PC-9 (cell line): ENCODE measurements around the gene IL5.

ENCODE experiments used
- EZH2 ChIP-seq: fragments of 200-600 bp; sonication (generic); IDR thresholded peaks from 2 replicates; pipeline ENCODE4 v1.8.0; 2017; ENCODE audit warnings: antibody characterized with exemption, low read depth
- TF ChIP-seq, protein P1 (sequence below): fragments of 200-600 bp; sonication (generic); conservative IDR thresholded peaks from 2 replicates; pipeline ENCODE4 v1.6.1; 2017; ENCODE audit warnings: mixed run types, antibody characterized with exemption, mild to moderate bottlenecking, moderate library complexity

DNA sequence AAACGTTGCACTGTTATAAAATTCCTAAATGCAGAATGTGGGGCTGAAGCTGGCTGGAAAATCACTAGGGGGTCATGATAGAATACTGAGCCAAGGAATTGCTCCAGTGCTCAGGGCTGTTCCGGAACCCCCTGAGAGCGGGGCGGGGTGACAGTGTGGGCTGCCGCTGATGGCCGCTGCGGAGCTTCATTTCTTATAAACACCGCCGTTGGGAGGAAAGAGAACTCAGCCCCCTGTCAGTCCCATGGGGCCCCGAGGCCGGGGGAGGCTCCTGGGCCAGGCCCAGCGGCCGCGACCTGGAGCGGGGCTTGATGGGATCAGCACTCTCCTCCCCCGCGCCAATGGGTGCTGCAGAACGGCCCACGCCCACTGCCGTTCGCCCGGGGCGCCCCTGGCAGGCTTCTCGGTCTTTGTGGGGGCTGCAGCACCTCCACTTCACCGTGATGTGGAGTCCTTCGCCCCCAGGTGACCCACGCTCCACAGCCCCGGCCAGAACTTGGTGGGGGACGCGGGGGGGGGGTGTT, 47.6 kb downstream of the IL5 start:
- TF ChIP-seq, protein P1, sequence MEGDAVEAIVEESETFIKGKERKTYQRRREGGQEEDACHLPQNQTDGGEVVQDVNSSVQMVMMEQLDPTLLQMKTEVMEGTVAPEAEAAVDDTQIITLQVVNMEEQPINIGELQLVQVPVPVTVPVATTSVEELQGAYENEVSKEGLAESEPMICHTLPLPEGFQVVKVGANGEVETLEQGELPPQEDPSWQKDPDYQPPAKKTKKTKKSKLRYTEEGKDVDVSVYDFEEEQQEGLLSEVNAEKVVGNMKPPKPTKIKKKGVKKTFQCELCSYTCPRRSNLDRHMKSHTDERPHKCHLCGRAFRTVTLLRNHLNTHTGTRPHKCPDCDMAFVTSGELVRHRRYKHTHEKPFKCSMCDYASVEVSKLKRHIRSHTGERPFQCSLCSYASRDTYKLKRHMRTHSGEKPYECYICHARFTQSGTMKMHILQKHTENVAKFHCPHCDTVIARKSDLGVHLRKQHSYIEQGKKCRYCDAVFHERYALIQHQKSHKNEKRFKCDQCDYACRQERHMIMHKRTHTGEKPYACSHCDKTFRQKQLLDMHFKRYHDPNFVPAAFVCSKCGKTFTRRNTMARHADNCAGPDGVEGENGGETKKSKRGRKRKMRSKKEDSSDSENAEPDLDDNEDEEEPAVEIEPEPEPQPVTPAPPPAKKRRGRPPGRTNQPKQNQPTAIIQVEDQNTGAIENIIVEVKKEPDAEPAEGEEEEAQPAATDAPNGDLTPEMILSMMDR, result no peak; the same call in 1 of the 2 replicates
- no peak for TF ChIP-seq EZH2
